ENCODE measurements around the gene PSTPIP1.
A peak's percentile ranks its signal among the peaks of the same experiment; 100 is the strongest.

DNA sequence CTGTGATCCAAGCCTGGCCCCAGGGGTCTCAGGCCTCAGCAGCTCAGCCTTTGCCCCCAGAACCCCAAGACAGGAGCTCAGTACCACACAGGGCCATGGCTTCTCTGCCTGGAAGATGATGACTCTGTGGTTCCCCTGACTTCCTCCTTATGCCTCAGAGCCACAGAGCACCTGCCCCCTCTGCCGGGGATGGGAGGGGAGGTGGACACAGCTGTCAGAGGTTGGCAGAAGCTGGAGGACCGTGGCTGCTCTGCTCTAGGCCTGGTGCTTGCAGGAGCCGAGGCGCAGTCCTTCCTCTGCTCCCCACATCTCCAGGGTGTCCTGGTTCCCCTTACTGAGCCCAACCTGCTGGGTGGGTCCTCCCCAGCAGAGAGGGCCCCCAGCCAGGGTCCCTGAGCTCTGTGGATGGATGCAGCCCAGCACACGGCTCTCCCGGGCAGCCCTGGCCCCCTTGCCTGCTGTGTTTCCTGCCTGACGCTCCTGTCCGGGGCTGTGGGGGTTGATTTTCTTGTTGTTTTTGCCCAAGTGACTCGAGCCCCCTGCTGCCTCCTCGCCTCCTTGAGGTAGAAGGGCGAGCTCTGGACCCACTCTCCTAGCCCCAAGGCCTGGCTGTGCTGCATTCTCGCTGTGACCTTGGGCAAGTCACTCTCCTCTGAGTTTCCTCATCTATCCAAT lies 36.6 kb downstream of the PSTPIP1 start:
- TF ChIP-seq CTCF (IDR thresholded peaks at IDR 0.05; ENCODE audit: low read depth, low read length): peak; percentile 58
- TF ChIP-seq EZH2phosphoT487 (IDR thresholded peaks at IDR 0.05; ENCODE audit: low read depth): no peak
